HG02870 (cell line): ENCODE results near the gene LAMP2.

Experiments used
- ATAC-seq: cut with Tn5 transposase; IDR thresholded peaks from one replicate; pipeline ENCODE4 v1.9.1; 2021; ENCODE audit warnings: mild to moderate bottlenecking, moderate library complexity; ENCODE audit not compliant: unreplicated experiment

The LAMP2 gene

DNA sequence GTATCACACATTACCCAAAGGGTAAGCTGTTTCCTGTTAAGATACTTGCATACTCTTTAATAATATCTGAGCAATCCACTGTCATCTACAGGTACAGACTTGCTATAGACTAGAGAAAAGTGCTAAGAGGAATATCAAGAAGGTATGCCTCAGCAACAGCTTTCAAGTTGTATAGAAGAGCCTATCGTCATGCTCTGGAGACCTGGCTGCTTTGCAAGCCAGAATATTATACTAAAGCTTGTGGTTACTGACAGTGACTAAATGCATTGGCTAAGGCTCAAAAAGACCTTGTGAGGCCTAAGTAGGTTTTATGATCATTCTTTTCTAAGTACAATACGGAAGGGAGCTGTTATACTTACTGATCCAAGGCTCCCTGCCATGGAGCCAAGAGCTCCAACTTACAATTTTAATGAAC is 11.3 kb downstream of the LAMP2 start:
- peak; percentile 92 for ATAC-seq

- ATAC-seq, result no peak
Measured at GRCh38 chrX:120456973-120457372, 12.1 kb downstream of the LAMP2 start.

DNA sequence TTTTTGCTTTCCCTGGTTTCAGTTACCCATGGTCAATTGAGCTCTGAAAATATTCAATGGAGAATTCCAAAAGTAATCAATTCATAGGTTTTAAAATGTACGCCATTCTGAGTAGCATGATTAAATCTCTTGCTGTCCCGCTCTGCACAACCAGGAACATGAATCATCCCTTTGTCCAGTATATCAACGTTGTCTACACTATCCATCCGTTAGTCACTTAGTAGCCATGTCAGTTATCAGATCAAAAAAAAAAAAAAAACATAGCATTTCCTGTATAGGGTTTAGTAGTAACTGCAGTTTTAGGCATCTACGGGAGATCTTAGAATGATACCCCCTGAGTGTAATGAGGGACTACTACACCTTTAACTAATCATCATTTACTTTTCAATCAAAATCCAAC is 15.1 kb downstream of the LAMP2 start:
- ATAC-seq, result no peak

GRCh38 chrX:120452131-120452530 is 17.0 kb downstream of the LAMP2 start:
- no peak for ATAC-seq

DNA sequence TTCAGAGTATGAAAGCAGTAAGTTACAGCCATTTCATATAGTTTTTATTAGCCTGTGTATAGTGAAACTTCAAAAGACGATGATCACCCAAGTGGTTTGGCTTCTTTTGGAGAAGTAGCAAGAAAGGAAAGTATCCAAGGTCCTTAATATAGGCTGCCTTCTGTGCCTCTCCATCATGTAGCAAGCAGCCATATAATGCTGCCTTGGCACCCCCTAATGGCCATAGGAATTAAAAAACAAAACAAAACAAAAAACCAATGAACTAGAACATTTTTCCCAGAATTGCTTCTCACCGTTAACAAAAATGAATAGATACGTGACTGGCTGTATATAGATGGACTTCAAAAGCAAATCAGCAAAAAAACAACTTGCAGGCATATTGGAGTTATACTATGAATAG is 18.9 kb downstream of the LAMP2 start:
- no peak for ATAC-seq

DNA sequence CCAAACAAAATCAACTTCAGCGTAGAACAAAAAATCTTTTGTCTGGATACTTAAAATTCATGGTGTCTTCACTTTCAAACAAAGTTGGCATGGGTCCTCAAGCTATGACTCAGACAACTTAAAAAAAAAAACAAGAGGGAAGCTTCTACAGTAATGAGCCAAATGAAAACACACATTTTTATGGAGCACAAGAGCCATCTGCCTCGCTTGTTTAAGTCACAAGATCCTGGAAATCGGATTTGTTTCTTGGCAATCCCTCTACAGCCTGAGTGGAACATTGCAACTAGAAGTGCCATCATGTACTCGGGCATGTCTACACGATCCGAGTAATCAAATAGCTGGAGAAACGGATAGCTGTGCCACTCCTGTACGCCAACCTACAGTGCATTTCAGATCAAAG is 22.6 kb downstream of the LAMP2 start:
- ATAC-seq, result no peak

- ATAC-seq, result no peak
Measured at GRCh38 chrX:120439921-120440320, 29.2 kb downstream of the LAMP2 start.

DNA sequence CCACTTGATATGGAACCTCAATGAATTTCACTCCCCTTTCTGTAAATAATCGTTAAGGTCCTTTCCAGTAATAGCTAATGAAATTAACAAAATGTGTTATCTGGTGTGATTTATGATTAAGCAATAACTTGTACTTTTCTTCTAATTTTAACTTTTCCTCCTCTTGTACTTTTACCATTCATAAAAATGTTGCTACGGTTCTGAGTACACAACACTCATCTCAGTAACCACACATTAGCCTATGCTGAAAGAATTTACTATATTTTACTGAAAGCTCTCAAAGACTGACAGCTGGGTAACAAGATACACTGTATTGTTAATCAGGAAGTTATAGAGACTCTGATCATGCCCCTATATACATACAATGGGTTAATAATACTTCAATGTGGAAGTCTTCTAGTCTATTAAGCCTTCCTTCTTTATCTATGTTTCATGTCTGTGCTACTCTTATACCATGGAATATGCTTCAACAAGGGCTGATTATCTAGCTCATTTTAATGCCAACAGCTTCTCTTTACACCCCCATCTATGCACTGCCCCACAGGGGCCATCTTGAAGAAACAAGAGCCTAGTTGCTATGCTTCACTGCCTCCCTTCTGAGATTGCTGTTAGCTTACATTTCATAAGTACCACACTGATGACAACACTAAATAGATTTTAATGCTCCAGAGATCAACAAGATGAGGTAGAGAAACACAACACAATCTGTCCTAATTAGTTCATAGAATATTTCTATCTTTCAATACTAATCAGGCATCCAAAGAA is 39.1 kb downstream of the LAMP2 start:
- peak; percentile 90 for ATAC-seq

DNA sequence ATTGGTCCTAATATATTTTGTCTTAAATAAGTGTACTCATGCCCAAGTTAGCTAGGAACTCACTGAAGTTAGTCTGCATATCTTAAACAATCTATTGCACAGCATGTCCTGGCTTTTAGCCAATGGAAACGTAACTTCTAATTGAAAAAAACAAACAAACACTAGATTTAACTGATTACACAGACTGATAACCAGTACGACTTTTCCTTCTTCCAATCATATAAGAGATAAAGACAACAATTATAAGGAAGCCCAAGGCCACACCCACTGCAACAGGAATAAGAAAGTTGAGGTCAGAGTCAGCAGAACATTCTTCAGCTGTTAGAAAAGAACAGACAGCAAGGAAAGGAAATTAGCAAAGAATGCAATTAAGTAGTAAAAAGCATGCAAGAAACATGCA is 40.8 kb downstream of the LAMP2 start:
- no peak for ATAC-seq

DNA sequence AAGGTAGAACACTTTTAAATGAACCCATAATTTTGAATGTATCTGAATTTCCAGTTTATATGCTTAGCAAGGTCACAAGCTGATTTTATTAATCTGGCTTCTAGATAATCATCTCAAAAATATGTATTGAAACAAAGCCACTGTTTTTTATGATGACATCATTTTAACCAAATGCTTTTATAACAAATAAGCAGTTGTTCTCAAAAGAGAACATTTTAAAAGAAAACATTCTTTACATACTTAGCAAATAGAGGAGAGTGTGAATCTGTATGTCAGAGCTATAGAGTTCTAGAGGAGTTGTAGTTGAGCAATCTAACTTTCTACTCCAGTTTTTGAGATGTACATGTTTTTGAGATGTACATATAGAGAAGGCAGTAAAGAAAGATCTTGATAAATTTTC is 42.5 kb downstream of the LAMP2 start:
- ATAC-seq, result no peak

DNA sequence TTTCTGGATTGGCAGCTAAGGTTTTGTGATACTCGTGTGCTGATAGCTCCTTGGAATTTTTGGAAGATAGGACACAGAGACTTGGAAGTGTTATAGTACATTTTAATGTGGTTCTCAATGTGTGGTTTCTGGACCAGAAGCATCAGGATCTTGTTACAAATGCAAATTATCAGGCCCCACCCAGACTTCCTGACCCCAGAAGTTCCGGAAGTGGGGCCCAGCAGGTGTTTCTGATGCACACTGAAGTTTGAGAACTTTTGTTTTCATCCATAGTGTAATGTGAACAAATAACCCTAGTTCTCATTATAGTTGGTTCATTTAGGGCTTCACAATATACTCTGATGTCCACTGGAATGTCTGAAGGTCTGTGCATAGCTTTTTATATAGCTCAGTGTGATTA is 49.6 kb downstream of the LAMP2 start:
- ATAC-seq, result no peak

GRCh38 chrX:120408168-120408567 is 60.9 kb downstream of the LAMP2 start:
- no peak for ATAC-seq

DNA sequence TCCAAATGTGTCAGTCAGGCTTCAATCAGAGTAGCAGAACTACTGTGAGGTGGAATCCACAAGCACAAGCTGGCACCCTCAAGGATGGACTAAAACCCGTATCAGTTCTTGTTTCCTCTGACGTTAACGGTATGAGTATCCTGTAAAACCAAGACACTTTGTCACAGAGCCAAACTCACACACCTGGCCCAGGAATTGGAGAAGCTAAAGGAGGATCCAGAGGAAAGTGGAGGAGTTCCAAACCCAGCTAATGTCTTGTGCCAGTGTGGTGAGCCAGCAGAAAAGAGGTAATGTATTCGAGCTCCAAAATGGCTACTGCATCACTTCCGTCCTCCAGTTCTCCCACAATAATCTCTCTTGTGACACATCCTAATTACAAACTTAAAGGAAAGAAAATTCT is 62.5 kb downstream of the LAMP2 start:
- ATAC-seq, result no peak

DNA sequence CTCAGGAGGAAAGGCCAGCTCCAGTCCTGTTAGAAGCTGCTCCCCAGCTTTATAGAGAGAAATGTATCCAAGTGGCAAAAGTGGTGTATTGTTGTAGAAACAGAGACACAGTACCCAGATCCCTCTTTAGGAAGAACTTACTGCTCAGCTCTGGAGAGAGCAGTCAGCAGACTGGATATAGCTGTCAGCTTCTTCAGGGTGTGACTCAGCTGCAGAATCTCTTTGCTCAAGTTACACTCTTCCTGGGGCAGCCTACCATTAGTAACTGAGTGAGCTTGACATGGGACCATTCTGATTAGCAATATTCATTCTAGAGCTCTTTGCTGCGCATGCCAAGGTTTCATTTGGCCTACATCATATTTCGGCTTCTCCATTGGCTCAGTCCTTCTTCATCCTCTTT is 66.7 kb downstream of the LAMP2 start:
- no peak for ATAC-seq

DNA sequence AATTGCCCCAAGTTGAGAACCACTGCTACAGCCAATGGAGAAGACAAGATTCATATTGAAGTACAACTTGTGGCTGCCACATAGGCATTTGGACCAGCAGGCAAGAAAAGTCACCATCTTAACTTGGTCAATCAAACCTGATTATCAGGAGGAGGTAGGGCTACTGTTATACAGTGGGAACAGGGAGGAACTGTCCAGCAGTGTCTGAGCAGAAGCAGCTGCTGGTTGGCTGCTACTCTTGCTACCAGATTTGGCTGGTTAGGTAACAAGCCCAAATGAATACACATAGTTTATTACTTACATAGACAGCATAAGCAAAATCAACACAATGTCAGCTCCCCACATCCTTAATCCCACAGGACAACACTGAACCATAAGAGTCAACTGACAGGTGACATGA is 67.8 kb downstream of the LAMP2 start:
- no peak for ATAC-seq

- no peak for ATAC-seq
Measured at GRCh38 chrX:120380699-120381098, 88.4 kb downstream of the LAMP2 start.

DNA sequence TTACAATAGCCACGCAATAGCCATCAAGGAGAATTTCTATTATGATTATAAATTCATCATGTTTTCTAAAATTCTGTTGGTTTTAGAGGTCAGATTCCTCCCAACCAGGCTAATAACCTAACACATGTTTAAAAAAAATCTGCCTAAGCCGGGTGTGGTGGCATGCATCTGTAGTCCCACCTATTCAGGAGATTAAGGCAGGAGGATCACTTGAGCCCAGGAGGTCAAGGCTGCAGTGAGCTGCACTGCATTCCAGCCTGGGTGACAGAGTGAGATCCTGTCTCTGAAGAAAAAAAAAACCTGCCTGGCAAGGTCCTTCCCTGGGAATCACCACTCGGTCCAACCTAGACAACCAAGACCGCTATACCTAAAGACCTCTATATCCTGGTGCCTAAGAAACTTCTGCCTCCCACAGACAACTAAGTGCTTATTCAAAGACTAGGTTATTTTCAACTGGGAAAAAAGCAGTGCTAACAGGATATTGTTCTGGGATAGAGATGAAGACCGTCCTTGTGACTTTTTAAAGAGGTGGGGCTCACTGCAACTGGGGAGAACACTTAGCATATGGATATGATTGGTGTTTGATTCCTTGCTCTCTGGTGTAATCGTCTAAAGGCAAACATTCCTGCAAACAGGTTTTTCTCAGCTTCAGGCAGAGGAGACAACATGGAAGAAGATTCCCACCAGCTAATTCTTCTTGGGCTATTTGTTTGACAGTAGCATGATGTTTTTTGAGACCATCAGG is 89.0 kb downstream of the LAMP2 start:
- no peak for ATAC-seq

GRCh38 chrX:120378570-120378969 is 90.5 kb downstream of the LAMP2 start:
- no peak for ATAC-seq
